LoVo (cell line): ENCODE results near the gene VEZT.
"Not testable (repeated sequence)": the region's sequence is repeated elsewhere in the genome, so short reads cannot be mapped to it uniquely, and the experiment has no call there.

Experiments used
- DNase-seq: peaks from one replicate; pipeline ENCODE4 v3.0.0-alpha.2; 2016; ENCODE audit warnings: low spot score

VEZT gene, protein sequence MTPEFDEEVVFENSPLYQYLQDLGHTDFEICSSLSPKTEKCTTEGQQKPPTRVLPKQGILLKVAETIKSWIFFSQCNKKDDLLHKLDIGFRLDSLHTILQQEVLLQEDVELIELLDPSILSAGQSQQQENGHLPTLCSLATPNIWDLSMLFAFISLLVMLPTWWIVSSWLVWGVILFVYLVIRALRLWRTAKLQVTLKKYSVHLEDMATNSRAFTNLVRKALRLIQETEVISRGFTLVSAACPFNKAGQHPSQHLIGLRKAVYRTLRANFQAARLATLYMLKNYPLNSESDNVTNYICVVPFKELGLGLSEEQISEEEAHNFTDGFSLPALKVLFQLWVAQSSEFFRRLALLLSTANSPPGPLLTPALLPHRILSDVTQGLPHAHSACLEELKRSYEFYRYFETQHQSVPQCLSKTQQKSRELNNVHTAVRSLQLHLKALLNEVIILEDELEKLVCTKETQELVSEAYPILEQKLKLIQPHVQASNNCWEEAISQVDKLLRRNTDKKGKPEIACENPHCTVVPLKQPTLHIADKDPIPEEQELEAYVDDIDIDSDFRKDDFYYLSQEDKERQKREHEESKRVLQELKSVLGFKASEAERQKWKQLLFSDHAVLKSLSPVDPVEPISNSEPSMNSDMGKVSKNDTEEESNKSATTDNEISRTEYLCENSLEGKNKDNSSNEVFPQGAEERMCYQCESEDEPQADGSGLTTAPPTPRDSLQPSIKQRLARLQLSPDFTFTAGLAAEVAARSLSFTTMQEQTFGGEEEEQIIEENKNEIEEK

DNA sequence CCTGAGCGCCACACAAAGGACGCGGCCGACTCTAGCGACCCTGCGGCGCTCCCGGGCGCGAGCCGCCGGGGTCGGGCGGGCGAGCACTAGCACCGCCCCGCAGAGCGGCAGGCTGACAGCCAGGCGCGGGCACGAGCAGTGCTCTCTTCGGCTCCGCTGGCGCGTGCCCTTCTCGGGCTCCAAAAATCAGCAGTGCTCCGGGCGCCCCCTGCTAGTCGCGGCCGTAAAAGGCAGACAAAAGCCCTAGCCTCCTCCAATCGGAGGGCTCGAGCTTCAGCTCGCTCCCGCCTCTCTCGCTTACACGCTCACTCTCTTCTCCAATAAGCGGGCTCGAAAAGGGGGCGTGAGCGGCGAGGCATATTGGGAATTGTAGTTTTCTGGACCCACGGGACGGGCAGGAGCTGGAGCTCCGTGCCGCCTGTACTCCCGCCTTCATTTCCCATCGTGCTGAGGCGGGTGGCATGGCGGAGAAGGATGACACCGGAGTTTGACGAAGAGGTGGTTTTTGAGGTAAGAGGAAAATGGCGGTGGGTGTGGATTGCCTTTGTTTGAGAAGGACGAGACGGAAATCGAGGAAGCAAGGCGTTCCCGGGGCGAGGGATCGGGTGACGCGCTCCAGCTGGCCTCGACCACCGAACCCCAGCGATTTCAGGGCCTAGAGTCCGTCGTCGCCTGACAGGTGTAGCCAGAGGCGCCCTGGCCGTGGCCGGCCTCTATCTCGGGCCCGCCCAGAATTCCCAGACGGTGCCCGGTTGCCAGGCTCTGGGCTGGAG lies at the start of gene VEZT, which contains the start of gene FGD6:
VEZT (plus strand) TSS at position 431 of the 773 bp plus-strand sequence; CDS start at position 475, 44 bp downstream.
FGD6 (minus strand) TSS at position 91 of the 773 bp plus-strand sequence. CDS start 227 bp downstream, outside the sequence.
- DNase-seq = peak; percentile 100

DNA sequence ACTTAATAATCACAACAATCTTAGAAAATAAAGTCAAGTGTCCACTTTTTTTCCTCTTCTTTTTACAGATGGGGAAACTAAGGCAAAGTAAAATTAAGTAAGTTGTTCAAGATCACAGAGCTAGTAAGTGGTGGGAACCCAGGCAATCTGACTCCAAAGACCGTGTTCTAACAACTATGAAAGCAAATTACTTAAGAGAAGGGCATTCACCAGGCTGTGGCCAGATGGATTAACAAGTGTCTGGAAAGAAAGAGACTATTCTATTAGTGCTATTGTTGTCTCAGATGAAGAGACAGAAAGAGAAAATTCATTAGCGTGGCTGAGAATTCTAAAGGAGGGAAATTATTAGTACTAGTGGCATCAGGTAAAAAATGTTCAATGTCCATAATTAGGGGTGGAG lies 48.9 kb upstream of the VEZT start:
- DNase-seq = no peak

- peak; percentile 84 for DNase-seq
These were observed 48.2 kb upstream of the VEZT start for GRCh38 chr12:95169368-95169767.

DNA sequence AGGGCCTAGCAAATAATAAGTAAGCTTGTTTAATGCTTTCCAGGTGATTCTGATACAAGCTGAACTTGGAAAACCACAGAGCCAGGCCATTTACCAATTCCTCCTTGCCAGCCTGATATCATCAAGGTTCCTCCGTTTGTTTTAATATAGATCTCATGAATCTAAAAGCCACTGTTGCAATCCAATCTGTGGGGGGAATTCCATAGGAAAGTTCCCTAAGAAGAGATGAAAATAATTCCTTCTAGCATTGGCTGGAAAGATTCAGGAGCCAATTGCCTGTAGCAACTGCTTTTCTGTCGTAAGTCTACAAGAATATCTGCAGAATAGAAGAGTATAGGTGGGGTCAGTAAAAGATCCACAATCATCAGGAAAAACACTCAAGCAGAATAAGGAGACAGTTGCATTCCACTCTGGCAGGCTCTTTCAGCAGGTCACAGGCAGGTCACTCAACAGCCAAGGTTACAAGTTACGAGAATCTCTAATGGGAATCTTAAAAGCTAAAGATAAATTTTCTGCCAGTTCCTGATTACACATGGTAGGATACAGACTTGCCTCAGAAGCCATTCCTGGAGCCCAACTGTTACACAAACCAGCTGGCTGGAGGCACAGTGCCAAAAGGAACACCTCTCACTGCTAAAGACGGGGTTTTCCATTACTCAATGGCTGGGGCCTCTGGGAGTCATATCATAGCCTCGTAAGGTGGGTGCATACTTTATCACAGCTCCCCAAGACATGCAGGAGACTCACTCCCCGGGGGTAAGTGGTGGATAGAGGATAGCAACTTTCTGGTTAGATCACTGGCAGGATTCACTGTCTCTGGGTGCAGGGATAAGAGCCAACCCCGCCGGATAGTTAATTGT lies 44.0 kb upstream of the VEZT start:
- no peak for DNase-seq

- DNase-seq = no peak
These were observed 40.3 kb upstream of the VEZT start for GRCh38 chr12:95177201-95177768.

DNA sequence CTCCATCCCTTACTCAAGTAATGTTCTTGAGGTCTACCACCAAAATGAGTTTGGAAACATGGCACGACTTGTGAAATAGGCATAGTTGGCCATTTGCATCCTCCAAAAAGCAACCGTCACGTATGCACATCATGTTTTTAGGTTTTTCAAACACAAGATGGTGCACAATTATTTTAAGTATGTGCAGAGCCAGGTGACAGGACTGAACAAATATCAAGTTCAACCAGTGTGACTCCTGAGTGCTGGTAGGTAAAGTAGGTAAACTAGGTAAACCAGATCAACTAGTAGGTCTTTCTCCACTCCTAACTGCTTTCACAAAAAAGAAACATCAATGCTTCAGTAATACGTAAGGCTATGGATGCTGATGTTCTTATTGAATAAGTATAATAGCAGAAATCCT lies 39.5 kb upstream of the VEZT start:
- DNase-seq = no peak

DNA sequence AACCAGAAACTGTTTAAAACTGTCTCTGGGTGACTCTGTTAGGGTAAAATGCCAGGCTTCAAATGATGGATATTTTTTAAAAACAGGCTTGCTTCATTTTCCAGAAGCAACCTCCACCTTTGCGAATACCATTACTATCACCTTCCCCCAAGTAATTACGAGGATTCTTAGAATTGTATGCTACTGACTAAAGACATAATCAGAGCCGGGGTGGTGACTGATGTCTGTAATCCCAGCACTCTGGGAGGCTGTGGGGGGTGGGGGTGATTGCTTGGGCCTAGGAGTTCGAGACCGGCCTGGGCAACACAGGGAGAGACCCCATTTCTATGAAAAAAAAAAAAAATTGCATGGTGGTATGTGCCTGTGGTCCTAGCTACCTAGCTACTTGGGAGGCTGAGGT lies 38.6 kb upstream of the VEZT start:
- DNase-seq = no peak

GRCh38 chr12:95181103-95181502 lies 36.5 kb upstream of the VEZT start:
- no peak for DNase-seq

DNA sequence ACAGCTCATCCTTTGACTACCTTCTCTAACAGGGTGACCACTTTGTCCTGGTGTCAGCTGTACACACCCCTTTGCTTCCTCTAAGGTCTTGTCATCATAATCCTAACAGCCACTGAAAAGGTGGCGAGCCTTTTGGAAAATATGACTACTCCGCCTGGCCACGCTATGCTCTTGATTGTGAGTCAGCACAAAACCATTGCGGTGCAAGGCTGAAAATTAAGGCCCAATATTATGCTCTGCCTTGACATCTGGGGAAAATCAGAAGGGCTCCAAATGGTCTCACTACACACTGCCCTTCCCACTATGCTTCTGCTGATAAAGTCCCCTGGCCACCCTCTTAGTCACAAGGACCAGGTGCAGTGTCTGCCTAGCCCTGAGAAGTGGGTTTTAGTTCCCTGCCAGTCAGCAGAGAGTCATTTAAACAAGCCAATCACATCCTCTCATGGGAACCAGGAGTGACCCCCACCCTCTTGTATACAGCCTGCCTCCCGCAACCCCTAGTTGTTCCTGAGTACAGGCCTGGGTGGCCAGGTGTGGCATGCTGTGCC lies 34.7 kb upstream of the VEZT start:
- no peak for DNase-seq

- no peak for DNase-seq
These were observed 33.5 kb upstream of the VEZT start for GRCh38 chr12:95184121-95184520.

DNA sequence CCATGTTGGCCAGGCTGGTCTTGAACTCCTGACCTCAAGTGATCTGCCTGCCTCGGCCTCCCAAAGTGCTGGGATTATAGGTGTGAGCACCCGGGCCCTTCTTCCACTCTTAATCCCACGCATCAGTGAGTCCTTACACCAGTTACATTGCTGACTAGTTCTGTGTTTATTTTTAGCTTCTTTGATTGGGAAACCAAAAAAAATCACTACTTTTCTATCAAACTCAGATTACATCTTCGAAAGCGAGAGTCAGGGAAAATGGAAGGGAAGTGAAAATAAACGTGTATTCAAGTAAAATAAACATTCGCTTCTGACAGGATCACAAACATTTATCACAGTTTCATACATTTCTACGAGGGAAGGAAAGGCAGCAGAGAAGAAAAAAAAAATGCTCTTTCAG lies 32.5 kb upstream of the VEZT start:
- no peak for DNase-seq

- no peak for DNase-seq
These were observed 31.8 kb upstream of the VEZT start for GRCh38 chr12:95185854-95186253.

DNA sequence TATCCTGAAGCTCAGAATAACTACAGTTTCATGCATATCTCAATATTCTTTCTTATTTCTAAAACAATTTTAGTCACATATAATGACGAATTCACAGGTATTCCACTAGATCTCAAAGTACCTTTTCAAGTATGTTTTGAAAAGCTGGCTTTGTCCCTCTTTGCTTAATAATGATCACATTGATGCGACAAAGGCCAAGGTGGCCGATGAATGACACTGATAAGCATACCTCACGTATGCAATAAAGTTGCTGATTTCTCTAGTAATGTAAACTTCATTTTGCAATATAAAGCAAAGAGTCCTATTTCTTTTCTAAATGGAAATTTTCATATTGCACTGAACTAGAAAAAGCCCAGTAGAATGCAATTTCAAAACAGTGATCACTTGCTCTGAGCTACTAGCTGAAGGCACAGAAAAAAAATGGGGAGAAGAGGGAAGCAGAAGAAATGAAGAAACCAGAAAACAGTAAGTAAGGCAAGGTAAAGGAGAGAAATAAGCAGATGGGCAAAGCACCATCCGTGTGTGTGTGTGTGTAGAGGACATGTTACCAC lies 29.7 kb upstream of the VEZT start:
- no peak for DNase-seq

DNA sequence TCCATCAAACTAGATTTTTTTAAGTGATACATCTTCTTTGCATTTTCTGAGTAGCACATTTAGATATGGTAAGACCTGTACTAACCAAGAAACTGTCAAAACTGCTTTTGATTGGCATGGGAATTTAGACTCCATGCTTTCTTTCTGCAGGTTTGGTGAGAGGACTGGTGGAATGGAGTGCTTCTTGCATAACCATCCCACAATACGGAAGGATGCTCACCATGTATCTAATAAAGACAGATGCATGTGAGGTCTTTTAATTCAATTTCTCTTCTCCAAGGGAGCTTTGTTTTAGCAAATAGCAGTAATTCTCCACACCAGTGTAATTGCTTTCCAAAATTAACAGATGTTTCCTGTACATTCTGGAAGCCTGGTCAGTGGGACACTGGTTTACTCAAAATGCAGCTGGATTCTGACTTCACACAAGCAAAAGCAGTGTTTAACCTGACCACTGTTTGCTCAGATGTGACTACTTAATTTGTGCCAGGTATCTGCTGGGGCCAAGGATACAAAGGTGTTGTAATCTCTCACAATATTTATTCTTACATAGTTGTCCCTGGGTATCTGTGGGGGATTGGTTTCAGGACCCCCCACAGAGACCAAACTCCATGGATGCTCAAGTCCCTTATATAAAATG lies 26.4 kb upstream of the VEZT start:
- no peak for DNase-seq

DNA sequence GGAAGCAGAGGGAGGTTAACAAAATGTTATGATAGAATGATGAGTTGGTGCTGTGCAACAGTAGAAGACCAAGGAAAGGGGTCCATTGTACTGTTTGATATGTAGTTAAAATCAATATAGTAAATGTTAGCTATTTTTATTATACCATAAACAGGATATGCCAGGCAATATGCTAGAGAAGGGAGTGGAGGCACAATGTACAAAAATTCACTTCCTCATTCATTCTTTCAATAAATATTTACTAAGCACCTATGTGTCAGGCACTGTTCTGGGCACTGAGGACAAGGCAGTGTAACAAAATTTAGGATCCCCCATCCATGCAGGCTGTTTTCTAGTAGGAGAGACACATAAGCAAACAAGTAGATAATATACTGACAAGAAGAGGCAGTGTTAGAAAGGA lies 25.3 kb upstream of the VEZT start:
- no peak for DNase-seq

DNA sequence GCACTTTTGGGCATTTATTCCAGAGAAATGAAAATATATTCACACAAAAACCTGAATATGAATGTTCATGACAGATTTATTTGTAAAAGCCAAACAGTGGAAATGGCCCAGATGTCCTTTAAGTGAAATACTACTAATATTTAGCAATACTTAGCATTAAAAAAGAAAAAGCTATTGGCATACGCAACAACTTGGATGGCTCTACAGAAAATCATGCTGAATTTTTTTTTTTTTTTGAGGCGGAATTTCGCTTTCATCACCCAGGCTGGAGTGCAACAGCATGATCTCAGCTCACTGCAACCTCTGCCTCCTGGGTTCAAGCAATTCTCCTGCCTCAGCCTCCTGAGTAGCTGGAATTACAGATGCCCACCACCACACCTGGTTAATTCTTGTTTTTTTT lies 24.5 kb upstream of the VEZT start:
- DNase-seq = no peak

- no peak for DNase-seq
These were observed 22.5 kb upstream of the VEZT start for GRCh38 chr12:95195122-95195521.

- DNase-seq = not testable (repeated sequence)
These were observed 20.6 kb upstream of the VEZT start for GRCh38 chr12:95196875-95197569.

- no peak for DNase-seq
These were observed 20.0 kb upstream of the VEZT start for GRCh38 chr12:95197636-95198035.
